Thymus (tissue), 11 donors: ENCODE results near the gene SNX9. TPM values are rescaled to one million over a fixed set of nuclear protein-coding genes. Genes with fewer than 3 reads are reported as not detected.

Source experiments
- DNase-seq, 9 donors: peaks; one replicate each; pipeline ENCODE4 v3.0.0-alpha.2; 2013; ENCODE audit warnings: low spot score in 9 of 9, low read depth in 6 of 9, missing footprints in 1 of 9
- H3K27ac ChIP-seq, 2 donors: one replicate each; pipeline ENCODE4 v1.5.1; 2013; ENCODE audit warnings: control low read depth in 1 of 2, low read depth in 1 of 2, low read length in 1 of 2, mild to moderate bottlenecking in 1 of 2, moderate library complexity in 1 of 2
- H3K27me3 ChIP-seq, 2 donors: one replicate each; pipeline ENCODE4 v1.5.1; 2013; ENCODE audit warnings: low read length in 1 of 2; ENCODE audit not compliant: control insufficient read depth in 2 of 2, insufficient read depth in 1 of 2
- H3K36me3 ChIP-seq, 2 donors: one replicate each; pipeline ENCODE4 v1.5.1; 2013; ENCODE audit warnings: low read length in 1 of 2, mild to moderate bottlenecking in 1 of 2, moderate library complexity in 1 of 2; ENCODE audit not compliant: control insufficient read depth in 2 of 2, insufficient read depth in 2 of 2
- H3K4me1 ChIP-seq, 2 donors: one replicate each; pipeline ENCODE4 v1.5.1; 2013; ENCODE audit warnings: low read length in 2 of 2; ENCODE audit not compliant: control insufficient read depth in 2 of 2, insufficient read depth in 2 of 2
- H3K4me3 ChIP-seq, 2 donors: one replicate each; pipeline ENCODE4 v1.5.1; 2013; ENCODE audit warnings: low read length in 2 of 2, control low read depth in 1 of 2, mild to moderate bottlenecking in 1 of 2
- H3K9me3 ChIP-seq, 2 donors: one replicate each; pipeline ENCODE4 v1.5.1; 2013; ENCODE audit warnings: low read length in 1 of 2, mild to moderate bottlenecking in 1 of 2; ENCODE audit not compliant: control insufficient read depth in 2 of 2, insufficient read depth in 1 of 2
- WGBS: extraction: QIAGEN DNeasy Blood & Tissue Kit; methylation state at CpG from one replicate; pipeline ENCODE4 v1.1.7; 2013; 5-methylcytosine and 5-hydroxymethylcytosine counted together
- polyA plus RNA-seq: library from polyadenylated mRNA; stranded (reverse); fragments of 200-250 nt; gene quantifications from one replicate; pipeline ENCODE4 v1.2.3, GENCODE V29; 2013
- total RNA-seq: library from RNA; stranded (reverse); fragments of 120-200 nt; gene quantifications from one replicate; pipeline ENCODE4 v1.2.4, GENCODE V29; 2013
- donor health status: healthy.

The SNX9 gene
- total and polyA plus RNA-seq, 2 donors, result 11.0 to 37.3 TPM

DNA sequence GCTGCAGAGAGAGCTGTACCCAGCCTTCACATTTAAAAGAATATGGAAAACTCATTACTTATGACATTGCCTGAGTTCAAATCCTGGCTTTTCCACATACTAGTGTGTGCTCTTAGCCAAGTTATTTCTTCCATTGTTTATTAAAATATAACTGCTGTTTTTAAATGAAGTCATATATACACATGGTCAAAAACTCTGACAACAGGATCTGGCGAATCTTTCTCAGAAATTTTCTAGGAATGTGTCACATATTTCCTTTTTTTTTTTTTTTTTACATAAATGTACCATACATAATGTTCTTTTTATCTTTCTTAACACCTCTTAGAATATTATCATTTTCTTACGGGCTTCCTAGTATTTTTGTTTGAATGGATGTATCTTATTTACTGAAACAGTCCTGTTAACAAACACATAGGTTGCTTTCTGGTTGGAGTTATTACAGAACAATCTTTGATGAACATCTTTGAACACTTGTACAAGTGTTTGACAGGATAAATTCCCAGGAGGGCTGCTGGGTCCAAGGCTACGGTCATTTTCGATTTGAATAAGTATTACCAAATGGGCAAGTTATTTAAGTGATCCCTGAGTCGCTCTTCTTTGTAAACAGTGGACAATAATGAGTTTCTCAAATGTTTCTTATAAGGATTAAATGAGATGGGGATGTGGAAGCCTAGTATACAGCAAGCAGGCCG lies 1.6 kb upstream of the SNX9 start:
- no peak for DNase-seq
- no peaks in the 10 kb centered on the region for H3K36me3 ChIP-seq
- no peak overlapping the region for H3K27ac ChIP-seq
- peaks cover 38 to 46% of the 10 kb centered on the region in 2 donors for H3K27me3 ChIP-seq
- peaks cover 0 to 6% of the 10 kb centered on the region in 2 donors for H3K9me3 ChIP-seq
- WGBS, result 95% methylated on average over 6 of the region's 6 CpGs
- H3K4me3 ChIP-seq, result no peak overlapping the region
- peaks cover 0 to 7% of the 10 kb centered on the region in 2 donors for H3K4me1 ChIP-seq

DNA sequence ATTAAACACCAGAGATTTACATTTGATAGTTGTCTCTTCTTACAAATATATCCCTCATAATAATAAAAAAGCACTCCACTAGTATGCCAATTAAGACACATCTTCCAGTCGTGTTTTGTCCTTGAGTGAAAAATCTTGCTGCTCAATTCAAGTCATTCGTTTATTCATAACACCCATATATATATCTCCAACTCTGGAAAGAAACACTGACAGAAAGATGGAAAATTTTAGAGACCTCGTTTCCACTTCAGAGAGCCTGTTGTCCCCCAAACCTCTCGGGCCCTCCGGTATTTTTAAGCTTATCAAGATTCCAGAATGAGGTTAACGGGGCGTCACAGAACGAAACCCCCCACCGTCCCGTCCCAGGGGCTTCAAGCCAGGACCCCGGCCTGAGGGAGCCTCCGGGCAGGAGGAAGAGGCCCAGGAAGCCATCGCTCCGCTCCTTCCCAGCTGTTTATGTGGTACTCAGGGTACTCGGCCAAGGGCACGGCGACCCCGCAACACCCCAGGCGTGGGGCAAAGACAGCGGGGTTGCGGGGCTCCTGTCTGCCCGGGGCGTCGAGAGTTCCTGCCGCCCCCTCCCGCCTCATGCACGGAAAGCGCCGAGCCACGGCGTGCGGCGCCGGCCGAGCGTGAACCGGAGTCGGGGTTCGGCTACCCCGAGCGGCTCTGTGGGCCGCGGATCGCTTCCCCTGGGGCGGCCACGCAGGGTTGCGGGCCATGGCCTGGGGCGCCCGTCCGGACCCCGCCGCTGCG lies 623 bp upstream of the SNX9 start:
- Histone ChIP-seq H3K27me3 (peaks cover 38 to 46% of the 10 kb centered on the region in 2 donors), H3K9me3 (peaks cover 0 to 6% of the 10 kb centered on the region in 2 donors), H3K4me1 (peaks cover 0 to 7% of the 10 kb centered on the region in 2 donors), H3K36me3 (no peaks in the 10 kb centered on the region), H3K27ac (peak overlapping the region; percentile 39 to 85), H3K4me3 (peak overlapping the region in 1 of 2 donors; percentile 85)
- WGBS, result 27% methylated on average over 53 of the region's 53 CpGs
- peak in 1 of 9 donors; percentile 25 for DNase-seq

DNA sequence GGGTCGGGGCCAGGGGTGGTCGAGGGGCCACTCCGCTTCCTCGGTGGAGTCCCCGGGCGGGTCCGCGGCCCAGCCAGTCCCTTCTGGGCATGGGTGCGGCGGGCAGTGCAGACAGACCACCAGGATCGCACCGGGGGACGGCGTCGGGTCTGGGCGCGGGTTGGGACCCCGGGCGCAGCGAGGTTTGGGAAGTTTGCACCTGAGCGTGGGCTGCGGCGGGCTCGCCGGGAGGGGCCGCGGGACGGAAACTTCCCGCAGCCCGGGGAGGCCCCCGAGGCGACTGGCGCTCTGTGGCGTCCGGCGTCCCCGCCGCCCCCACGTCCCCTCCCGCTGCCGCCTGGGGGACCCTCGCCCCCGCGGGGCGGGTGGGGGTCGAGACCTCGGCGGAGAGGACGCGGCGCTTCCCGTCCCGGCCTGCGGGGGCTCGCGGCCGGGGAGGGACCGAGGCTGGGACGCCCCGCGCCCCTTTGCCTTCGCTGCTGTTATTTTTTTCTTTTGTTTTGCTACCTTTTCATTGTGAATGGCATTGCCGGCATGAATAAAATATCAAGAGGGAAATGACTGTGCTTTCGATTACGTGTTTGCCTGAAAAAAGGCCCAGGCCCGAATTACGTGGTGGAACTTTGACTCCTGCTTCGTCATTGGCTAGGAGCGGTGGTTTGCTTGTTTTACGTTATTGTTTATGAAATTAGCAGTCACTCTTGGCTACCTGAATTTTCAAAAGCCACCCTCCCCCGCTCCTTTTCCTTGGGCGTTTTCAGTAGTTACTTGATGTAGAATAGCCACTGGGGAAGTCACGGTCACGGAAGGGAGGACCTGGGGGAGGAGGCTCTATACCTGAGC lies 703 bp downstream of the SNX9 start:
- DNase-seq, result peak in 2 of 9 donors; percentile 40 to 68
- Histone ChIP-seq H3K9me3 (peaks cover 0 to under 1% of the 10 kb centered on the region in 2 donors), H3K4me3 (peak overlapping the region; percentile 50 to 85), H3K36me3 (no peaks in the 10 kb centered on the region), H3K27me3 (peaks cover 38 to 43% of the 10 kb centered on the region in 2 donors), H3K27ac (peak overlapping the region; percentile 63 to 96), H3K4me1 (peaks cover 0 to 7% of the 10 kb centered on the region in 2 donors)
- under 1% methylated on average over 74 of the region's 74 CpGs for WGBS

DNA sequence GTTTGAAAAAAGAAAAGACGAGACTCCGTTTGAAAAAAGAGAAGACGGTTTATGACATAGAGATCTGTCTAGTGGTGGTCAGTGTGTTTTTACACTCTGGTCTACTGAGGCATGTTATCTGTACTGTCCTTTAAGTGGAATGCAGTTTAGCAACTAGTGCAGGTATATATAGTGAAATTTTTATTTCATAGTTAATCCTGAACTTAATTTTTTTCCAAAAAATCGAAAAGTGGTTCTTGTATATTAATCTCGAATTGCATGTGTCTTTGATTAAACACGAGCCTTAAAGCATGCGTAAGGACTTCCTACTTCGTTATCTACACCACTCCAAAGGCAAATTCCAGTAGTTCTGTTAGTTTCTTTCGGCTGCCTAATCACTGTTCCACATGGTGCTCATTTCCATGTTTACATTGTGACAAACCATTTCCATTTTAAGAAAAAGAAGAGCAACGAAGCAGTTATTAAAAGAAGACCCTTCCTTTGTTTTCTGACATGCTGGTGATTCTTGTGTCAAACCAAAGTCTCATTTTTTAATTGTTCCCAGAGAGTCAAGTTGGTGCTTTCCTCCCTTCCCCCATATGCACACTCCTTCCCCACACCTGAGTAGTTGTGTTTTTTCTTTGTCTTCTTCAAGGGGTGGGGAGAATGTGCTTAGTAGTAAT lies 2.3 kb downstream of the SNX9 start:
- DNase-seq, result no peak
- peaks cover 2 to 9% of the 10 kb centered on the region in 2 donors for H3K4me1 ChIP-seq
- 85% methylated on average over 10 of the region's 10 CpGs for WGBS
- H3K4me3 ChIP-seq, result no peak overlapping the region
- H3K27me3 ChIP-seq, result peaks cover 38 to 42% of the 10 kb centered on the region in 2 donors
- H3K9me3 ChIP-seq, result no peaks in the 10 kb centered on the region
- no peaks in the 10 kb centered on the region for H3K36me3 ChIP-seq
- H3K27ac ChIP-seq, result no peak overlapping the region

DNA sequence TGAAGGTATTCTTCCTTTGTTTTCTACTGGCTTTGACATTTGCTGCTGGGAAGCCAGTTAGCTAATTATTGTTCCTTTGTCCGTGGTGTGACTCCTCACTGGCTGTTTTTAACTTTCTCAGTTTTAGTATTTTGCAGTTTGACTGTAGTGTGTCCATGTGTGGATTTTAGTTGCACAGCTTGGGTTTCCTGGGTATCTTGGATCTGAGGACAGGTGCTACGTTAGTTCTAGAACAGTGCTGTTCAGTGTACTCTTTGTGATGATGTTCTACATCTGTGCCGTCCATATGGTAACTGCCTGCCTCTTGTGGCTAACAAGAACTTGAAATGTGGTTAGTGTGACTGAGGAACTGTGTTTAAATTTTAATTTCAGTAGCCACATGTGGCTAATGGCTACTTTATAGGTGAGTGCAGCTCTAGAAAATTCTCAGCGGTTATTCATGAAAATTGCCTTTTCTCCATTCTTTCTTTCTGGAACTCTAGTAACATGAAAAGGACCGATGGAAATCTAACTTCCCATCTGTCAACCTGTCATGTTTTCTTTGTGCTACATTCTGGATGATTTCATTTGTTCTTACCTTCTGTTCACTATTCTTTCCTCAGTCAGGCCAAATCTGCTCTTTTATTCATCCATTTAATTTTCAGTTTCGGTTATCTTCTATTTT lies 7.4 kb downstream of the SNX9 start:
- H3K27ac ChIP-seq, result peak overlapping the region; percentile 13 to 32
- peak in 3 of 9 donors; percentile 45 to 78 (median 46) for DNase-seq

DNA sequence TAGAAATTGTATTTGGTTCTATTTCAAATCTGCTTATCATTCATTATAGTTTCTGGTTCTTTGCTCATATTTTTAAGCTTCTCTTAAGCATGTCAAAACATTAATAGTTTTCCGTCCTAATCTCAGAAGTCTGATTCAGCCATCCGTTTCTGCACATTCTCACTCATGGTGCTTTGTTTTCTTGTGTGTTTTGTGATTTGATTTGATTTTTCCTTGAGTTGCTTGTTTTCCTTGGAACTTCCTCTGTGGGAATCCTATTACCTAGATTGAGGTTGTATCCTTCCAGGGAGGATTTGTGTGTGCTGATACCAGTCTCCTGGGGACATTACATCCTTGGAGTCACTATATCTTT lies 7.9 kb downstream of the SNX9 start:
- WGBS, result 97% methylated on average over 2 of the region's 2 CpGs
- Histone ChIP-seq H3K27ac (no peak overlapping the region), H3K27me3 (peaks cover 0 to 4% of the 10 kb centered on the region in 2 donors), H3K4me3 (no peak overlapping the region), H3K4me1 (peaks cover 25 to 32% of the 10 kb centered on the region in 2 donors), H3K9me3 (no peaks in the 10 kb centered on the region), H3K36me3 (no peaks in the 10 kb centered on the region)
- DNase-seq, result no peak

More for the DNA sequence above, 7.4 kb downstream of the SNX9 start:
- Histone ChIP-seq H3K36me3 (no peaks in the 10 kb centered on the region), H3K4me1 (peaks cover 25 to 32% of the 10 kb centered on the region in 2 donors), H3K27me3 (peaks cover 0 to 4% of the 10 kb centered on the region in 2 donors), H3K4me3 (no peak overlapping the region), H3K9me3 (no peaks in the 10 kb centered on the region)
- WGBS, result 53% methylated on average over 6 of the region's 6 CpGs

DNA sequence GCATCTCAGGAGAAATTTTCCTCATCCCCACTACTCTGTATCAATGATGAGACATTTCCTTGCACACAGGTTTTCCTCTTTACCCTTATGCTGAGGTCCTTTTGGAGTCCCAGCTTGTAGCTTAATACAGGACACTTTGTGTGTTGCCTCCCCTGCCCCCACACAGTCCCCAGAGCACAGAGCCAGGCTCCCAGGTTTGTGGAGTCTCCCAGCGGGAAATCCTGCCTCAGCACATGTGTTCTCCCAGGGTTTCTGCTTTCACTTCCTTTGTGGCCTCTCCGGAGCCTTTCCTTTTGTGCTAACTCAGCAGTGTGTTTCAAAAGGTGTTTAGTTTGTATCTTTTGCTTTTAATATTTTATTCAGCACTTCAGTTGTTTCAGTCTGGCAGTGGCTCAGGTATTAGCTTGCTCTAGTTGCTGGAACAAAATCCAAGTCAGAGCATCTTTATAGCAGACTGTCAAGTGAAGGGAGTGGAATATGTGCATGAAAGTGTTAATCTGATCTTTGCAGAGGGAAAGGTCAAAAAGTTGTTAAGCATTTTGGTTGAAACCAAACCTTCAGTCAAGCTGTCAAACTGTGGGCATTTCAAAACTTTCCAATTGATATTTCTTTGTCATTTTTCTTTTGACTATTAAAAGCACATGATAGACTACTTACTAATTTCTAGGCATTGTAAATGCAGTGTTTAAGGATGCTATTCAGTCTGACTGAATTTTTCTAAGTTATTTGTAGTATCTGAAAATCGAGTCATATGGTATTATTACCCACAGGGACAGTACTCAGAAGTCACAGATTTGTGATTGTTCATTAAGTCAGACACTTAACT lies 8.6 kb downstream of the SNX9 start:
- no peak overlapping the region for H3K4me3 ChIP-seq
- no peak overlapping the region for H3K27ac ChIP-seq
- no peaks in the 10 kb centered on the region for H3K36me3 ChIP-seq
- H3K27me3 ChIP-seq, result no peaks in the 10 kb centered on the region
- WGBS, result 54% methylated on average over 3 of the region's 3 CpGs
- DNase-seq, result peak in 1 of 9 donors; percentile 32
- no peaks in the 10 kb centered on the region for H3K9me3 ChIP-seq
- peaks cover 25 to 32% of the 10 kb centered on the region in 2 donors for H3K4me1 ChIP-seq
